DND-41 (cell line): ENCODE measurements around the gene RBMS1.
A peak's percentile ranks its signal among the peaks of the same experiment; 100 is the strongest.

Source experiments
- ATAC-seq: fragments of 200-7000 bp; cut with Tn5 transposase; 3 replicates; pipeline ENCODE4 v1.9.1; 2021; ENCODE audit warnings: low read depth; ENCODE audit not compliant: insufficient read depth
- DNase-seq: peaks from one replicate; pipeline ENCODE4 v3.0.0-alpha.2; 2020
- H2AFZ ChIP-seq: 2 replicates; pipeline ENCODE4 v1.6.0; 2012; ENCODE audit warnings: low read depth, low read length
- H3K27ac ChIP-seq: 2 replicates; pipeline ENCODE4 v1.5.1; 2012; ENCODE audit warnings: low read length, inconsistent platforms
- H3K27me3 ChIP-seq: fragments of 200-600 bp; sonication (generic); 2 replicates; pipeline ENCODE4 v1.6.0; 2012; ENCODE audit warnings: low read length, mild to moderate bottlenecking, inconsistent platforms; ENCODE audit not compliant: insufficient read depth, poor library complexity
- H3K36me3 ChIP-seq: 2 replicates; pipeline ENCODE4 v1.5.1; 2012; ENCODE audit warnings: low read length, inconsistent platforms; ENCODE audit not compliant: insufficient read depth
- H3K4me1 ChIP-seq: 2 replicates; pipeline ENCODE4 v1.5.1; 2012; ENCODE audit warnings: mild to moderate bottlenecking, low read length; ENCODE audit not compliant: insufficient read depth
- H3K4me2 ChIP-seq: 2 replicates; pipeline ENCODE4 v1.6.0; 2012; ENCODE audit warnings: mild to moderate bottlenecking, moderate library complexity, low read length, inconsistent platforms; ENCODE audit not compliant: insufficient read depth
- H3K4me3 ChIP-seq, 2 experiments: fragments of 200-600 bp in 1 of 2; shearing (Covaris generic) in 1 of 2; 2 replicates each; pipeline ENCODE4 v1.5.1; 2012 to 2016; ENCODE audit warnings: inconsistent platforms in 2 of 2, low read length in 2 of 2, mild to moderate bottlenecking in 2 of 2, low read depth in 1 of 2, moderate library complexity in 1 of 2
- H3K79me2 ChIP-seq: 2 replicates; pipeline ENCODE4 v1.6.0; 2012; ENCODE audit warnings: low read length, inconsistent platforms; ENCODE audit not compliant: insufficient read depth
- H3K9ac ChIP-seq: 2 replicates; pipeline ENCODE4 v1.6.0; 2012; ENCODE audit warnings: low read depth, mild to moderate bottlenecking, inconsistent platforms, low read length, moderate library complexity
- H3K9me3 ChIP-seq: 2 replicates; pipeline ENCODE4 v1.5.1; 2012; ENCODE audit warnings: low read length, moderate library complexity, mild to moderate bottlenecking, inconsistent platforms; ENCODE audit not compliant: insufficient read depth, severe bottlenecking
- H4K20me1 ChIP-seq: 2 replicates; pipeline ENCODE4 v1.6.0; 2012; ENCODE audit warnings: low read length; ENCODE audit not compliant: insufficient read depth
- EZH2 ChIP-seq: IDR thresholded peaks from 3 replicates; pipeline ENCODE4 v1.6.1; 2012; ENCODE audit warnings: borderline replicate concordance, low read depth, mild to moderate bottlenecking, moderate library complexity, low read length, inconsistent platforms; ENCODE audit not compliant: severe bottlenecking
- TF ChIP-seq, protein P1 (sequence below): IDR thresholded peaks from 2 replicates; pipeline ENCODE4 v1.5.1; 2012; ENCODE audit warnings: borderline replicate concordance, low read length, moderate library complexity, mild to moderate bottlenecking; ENCODE audit not compliant: poor library complexity, severe bottlenecking; ENCODE audit errors: extremely low read depth

The RBMS1 gene

GRCh38 chr2:160377204-160377995 lies 116.2 kb downstream of the RBMS1 start:
- H3K27me3 ChIP-seq = no peaks in the 10 kb centered on the region
- DNase-seq (no peak), ATAC-seq (no peak)
- no peaks in the 10 kb centered on the region for H3K36me3 ChIP-seq
- peaks cover 21% of the 10 kb centered on the region; the same call in 1 of the 2 replicates for H4K20me1 ChIP-seq
- no peak for TF ChIP-seq EZH2
- TF ChIP-seq, protein P1, sequence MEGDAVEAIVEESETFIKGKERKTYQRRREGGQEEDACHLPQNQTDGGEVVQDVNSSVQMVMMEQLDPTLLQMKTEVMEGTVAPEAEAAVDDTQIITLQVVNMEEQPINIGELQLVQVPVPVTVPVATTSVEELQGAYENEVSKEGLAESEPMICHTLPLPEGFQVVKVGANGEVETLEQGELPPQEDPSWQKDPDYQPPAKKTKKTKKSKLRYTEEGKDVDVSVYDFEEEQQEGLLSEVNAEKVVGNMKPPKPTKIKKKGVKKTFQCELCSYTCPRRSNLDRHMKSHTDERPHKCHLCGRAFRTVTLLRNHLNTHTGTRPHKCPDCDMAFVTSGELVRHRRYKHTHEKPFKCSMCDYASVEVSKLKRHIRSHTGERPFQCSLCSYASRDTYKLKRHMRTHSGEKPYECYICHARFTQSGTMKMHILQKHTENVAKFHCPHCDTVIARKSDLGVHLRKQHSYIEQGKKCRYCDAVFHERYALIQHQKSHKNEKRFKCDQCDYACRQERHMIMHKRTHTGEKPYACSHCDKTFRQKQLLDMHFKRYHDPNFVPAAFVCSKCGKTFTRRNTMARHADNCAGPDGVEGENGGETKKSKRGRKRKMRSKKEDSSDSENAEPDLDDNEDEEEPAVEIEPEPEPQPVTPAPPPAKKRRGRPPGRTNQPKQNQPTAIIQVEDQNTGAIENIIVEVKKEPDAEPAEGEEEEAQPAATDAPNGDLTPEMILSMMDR = peak; percentile 29
- H3K4me1 ChIP-seq = peaks cover 33% of the 10 kb centered on the region
- no peak overlapping the region for H3K4me2 ChIP-seq
- no peak overlapping the region for H2AFZ ChIP-seq
- no peaks in the 10 kb centered on the region for H3K9me3 ChIP-seq
- no peak overlapping the region for H3K9ac ChIP-seq
- peak overlapping the region; percentile 14; the same call in 1 of the 2 replicates for H3K27ac ChIP-seq
- peaks cover 84% of the 10 kb centered on the region for H3K79me2 ChIP-seq
- H3K4me3 ChIP-seq = no peak overlapping the region

DNA sequence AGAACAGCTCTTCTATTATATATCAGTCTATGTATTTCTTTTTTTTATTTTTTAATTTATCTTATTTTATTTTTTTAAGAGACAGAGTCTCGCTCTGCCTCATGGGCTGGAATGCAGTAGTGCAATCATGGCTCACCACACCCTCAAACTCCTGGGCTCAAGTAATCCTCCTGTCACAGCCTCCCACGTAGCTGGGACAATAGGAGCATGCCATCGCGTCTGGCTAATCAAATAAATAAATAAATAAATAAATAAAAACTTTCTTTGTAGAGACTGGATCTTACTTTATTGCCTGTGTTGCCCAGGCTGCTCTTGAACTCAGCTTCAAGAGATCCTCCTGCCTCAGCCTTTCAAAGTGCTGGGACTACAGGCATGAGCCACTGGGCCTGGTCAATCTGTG lies 117.0 kb downstream of the RBMS1 start:
- no peak overlapping the region for H3K9ac ChIP-seq
- H3K79me2 ChIP-seq = peaks cover 84% of the 10 kb centered on the region
- no peaks in the 10 kb centered on the region for H3K9me3 ChIP-seq
- H3K4me2 ChIP-seq = no peak overlapping the region
- H2AFZ ChIP-seq = no peak overlapping the region
- H3K4me3 ChIP-seq = no peak overlapping the region
- H3K27ac ChIP-seq = no peak overlapping the region
- no peaks in the 10 kb centered on the region for H3K36me3 ChIP-seq
- H3K27me3 ChIP-seq = no peaks in the 10 kb centered on the region
- H4K20me1 ChIP-seq = peaks cover 20% of the 10 kb centered on the region; the same call in 1 of the 2 replicates
- ATAC-seq (no peak), DNase-seq (no peak)
- peaks cover 36% of the 10 kb centered on the region for H3K4me1 ChIP-seq
- TF ChIP-seq, protein P1 = no peak
- TF ChIP-seq EZH2 = no peak

DNA sequence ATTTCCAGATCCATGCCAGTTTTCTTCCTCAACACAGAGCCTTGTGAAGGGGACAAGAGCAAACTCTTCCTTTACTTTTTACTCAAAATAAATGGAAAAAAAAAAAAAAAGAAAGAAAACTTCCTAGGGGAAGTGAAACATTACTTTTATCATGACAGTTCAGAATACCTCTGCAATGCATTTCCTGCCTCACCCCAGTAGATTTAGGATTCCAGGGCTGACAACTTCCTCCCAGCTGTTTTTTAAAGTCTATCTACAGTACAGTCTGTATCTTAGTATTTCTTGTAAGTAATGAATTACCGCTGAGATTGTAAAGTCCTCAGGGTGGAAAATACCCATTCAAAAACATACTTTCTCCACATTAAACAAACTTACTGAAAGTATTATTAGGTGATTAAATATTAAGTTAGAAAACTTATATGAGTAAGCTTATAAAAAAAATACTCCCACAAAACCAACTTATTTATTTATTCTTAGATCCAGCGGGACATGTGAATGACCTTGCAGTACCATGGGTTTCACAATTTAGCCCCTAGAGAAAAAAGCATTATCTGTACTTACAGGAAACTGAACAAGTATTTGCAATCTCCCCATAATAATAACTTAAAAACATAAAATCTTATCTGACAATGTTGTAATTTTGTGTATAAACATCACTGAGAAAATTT lies 117.7 kb downstream of the RBMS1 start:
- Histone ChIP-seq H3K9ac (no peak overlapping the region), H3K4me3 (no peak overlapping the region), H3K4me1 (peaks cover 37% of the 10 kb centered on the region), H2AFZ (no peak overlapping the region), H3K4me2 (peak overlapping the region; percentile 40; the same call in 1 of the 2 replicates), H4K20me1 (peaks cover 21% of the 10 kb centered on the region; the same call in 1 of the 2 replicates), H3K79me2 (peaks cover 85% of the 10 kb centered on the region), H3K36me3 (no peaks in the 10 kb centered on the region), H3K27me3 (no peaks in the 10 kb centered on the region), H3K27ac (peak overlapping the region; percentile 50; the same call in 1 of the 2 replicates), H3K9me3 (no peaks in the 10 kb centered on the region)
- peak; percentile 92 for ATAC-seq
- no peak for TF ChIP-seq EZH2
- TF ChIP-seq, protein P1 = no peak
- DNase-seq = peak; percentile 27
